GM12878 (cell line): ENCODE data around the gene SRGAP1. TPM values are rescaled to one million over a fixed set of nuclear protein-coding genes. Genes with fewer than 3 reads are reported as not detected.

ENCODE experiments used
- ATAC-seq: fragments of 200-7000 bp; cut with Tn5 transposase; 3 replicates; pipeline ENCODE4 v1.9.1; 2020; ENCODE audit warnings: mild to moderate bottlenecking, moderate library complexity
- BruUV-seq: library from RNA; stranded (reverse); fragments of 400-500 nt; replicated peaks from 2 replicates; lab custom pipeline; 2021; lab: Mats Ljungman, UMichigan
- CTCF ChIA-PET: fragments of 300-600 bp; sonication (Branson Sonifier 250); formaldehyde crosslinking; extraction: SDS; loops from one replicate; lab custom pipeline; 2021; ENCODE audit warnings: inconsistent platforms; lab: Yijun Ruan, JAX
- POLR2A ChIA-PET: fragments of 350-600 bp; formaldehyde crosslinking; extraction: SDS; loops from one replicate; lab custom pipeline; 2021; ENCODE audit warnings: inconsistent platforms; lab: Charles Lee
- RAD21 ChIA-PET: fragments of 300-600 bp; sonication (Branson Sonifier 250); formaldehyde crosslinking; loops from one replicate; lab custom pipeline; 2023; ENCODE audit warnings: antibody characterized with exemption; ENCODE audit not compliant: unreplicated experiment; lab: Charles Lee
- SMC1A ChIA-PET: fragments of 300-600 bp; sonication (Branson Sonifier 250); formaldehyde crosslinking; loops from one replicate; lab custom pipeline; 2023; ENCODE audit not compliant: unreplicated experiment, uncharacterized antibody; lab: Charles Lee
- DNase-seq: peaks from one replicate; pipeline ENCODE4 v3.0.0-alpha.2; 2011; ENCODE audit warnings: low read depth, low spot score
- FAIRE-seq: peaks from 3 replicates; lab custom pipeline; 2011; peaks lifted over from hg19 to GRCh38; lab: Jason Lieb, UNC
- H2AFZ ChIP-seq: 2 replicates; pipeline ENCODE4 v1.6.0; 2011; ENCODE audit warnings: low read depth, low read length, control low read depth; ENCODE audit not compliant: control insufficient read depth
- H3K27ac ChIP-seq: 2 replicates; pipeline ENCODE4 v1.5.1; 2011; ENCODE audit warnings: control low read depth; ENCODE audit not compliant: control insufficient read depth, insufficient read depth
- H3K27me3 ChIP-seq, 2 experiments: replicated peaks in 1 of 2; 2 replicates each; pipeline versions ENCODE4 v1.6.0 to v1.6.1; 2011; ENCODE audit warnings: low read length in 1 of 2; ENCODE audit not compliant: control insufficient read depth in 2 of 2, insufficient read depth in 2 of 2
- H3K36me3 ChIP-seq, 2 experiments: 2 replicates each; pipeline ENCODE4 v1.5.1; 2011; ENCODE audit warnings: low read length in 1 of 2; ENCODE audit not compliant: control insufficient read depth in 2 of 2, insufficient read depth in 2 of 2
- H3K4me1 ChIP-seq: 2 replicates; pipeline ENCODE4 v1.6.1; 2011; ENCODE audit warnings: mild to moderate bottlenecking, low read length, moderate library complexity, mixed read lengths; ENCODE audit not compliant: control insufficient read depth, insufficient read depth
- H3K4me2 ChIP-seq: 2 replicates; pipeline ENCODE4 v1.6.0; 2011; ENCODE audit warnings: control low read depth; ENCODE audit not compliant: control insufficient read depth, insufficient read depth
- H3K4me3 ChIP-seq: fragments of 200-600 bp; sonication (generic); 2 replicates; pipeline ENCODE4 v1.5.1; 2016
- H3K79me2 ChIP-seq: 2 replicates; pipeline ENCODE4 v1.6.0; 2011; ENCODE audit warnings: low read length; ENCODE audit not compliant: control insufficient read depth, insufficient read depth
- H3K9ac ChIP-seq: 2 replicates; pipeline ENCODE4 v1.8.0; 2011; ENCODE audit warnings: low read length, control low read depth, mixed read lengths; ENCODE audit not compliant: control insufficient read depth, insufficient read depth
- H3K9me3 ChIP-seq: replicated peaks from 3 replicates; pipeline ENCODE4 v1.5.1; 2011; ENCODE audit warnings: mild to moderate bottlenecking, low read length; ENCODE audit not compliant: control insufficient read depth, insufficient read depth
- H4K20me1 ChIP-seq: 2 replicates; pipeline ENCODE4 v1.6.0; 2011; ENCODE audit not compliant: control insufficient read depth, insufficient read depth
- CBX5 ChIP-seq: sonication (generic); IDR thresholded peaks from 2 replicates; pipeline ENCODE4 v1.6.1; 2016; ENCODE audit warnings: low read depth, moderate library complexity, mild to moderate bottlenecking, inconsistent platforms
- CREM ChIP-seq: IDR thresholded peaks from 2 replicates; pipeline ENCODE4 v1.6.1; 2014; ENCODE audit warnings: antibody characterized with exemption, low read depth
- GABPA ChIP-seq: IDR thresholded peaks from 2 replicates; pipeline ENCODE4 v1.6.1; 2014; ENCODE audit warnings: antibody characterized with exemption, low read depth, mild to moderate bottlenecking, inconsistent platforms
- LARP7 ChIP-seq: fragments of 450-650 bp; IDR thresholded peaks from 2 replicates; pipeline ENCODE4 v1.6.1; 2017; ENCODE audit warnings: mild to moderate bottlenecking
- MEF2A ChIP-seq: IDR thresholded peaks from 2 replicates; pipeline ENCODE4 v1.6.1; 2011; ENCODE audit warnings: low read depth, mild to moderate bottlenecking, low read length, moderate library complexity; ENCODE audit not compliant: insufficient read depth
- TCF7 ChIP-seq: IDR thresholded peaks from 2 replicates; pipeline ENCODE4 v1.6.1; 2014; ENCODE audit warnings: antibody characterized with exemption, borderline replicate concordance
- WGBS: methylation state at CpG from one replicate; pipeline ENCODE4 v1.1.6; 2016; ENCODE audit warnings: low lambda C conversion rate; ENCODE audit not compliant: insufficient replicate concordance, insufficient coverage; ENCODE audit errors: missing lambda C conversion rate; 5-methylcytosine and 5-hydroxymethylcytosine counted together
- in situ Hi-C: fragments of 300-500 bp; cut with MboI; formaldehyde crosslinking; loops from 9 replicates; pipeline ENCODE4 v1.14.3; 2018; ENCODE audit warnings: mixed read lengths
- intact Hi-C: fragments of 100-400 bp; cut with micrococcal nuclease; formaldehyde crosslinking; loops from one replicate; pipeline ENCODE4 v1.14.2; 2022; ENCODE audit not compliant: unreplicated experiment
- polyA plus RNA-seq, 11 experiments: library from polyadenylated mRNA; depleted of rRNA in 4 of 11; unstranded in 6 of 11; stranded (reverse) in 5 of 11; fragments of >200 nt; fragmentation: Nextera tagmentation in 4 of 11; fragmentation: Illumina TruSeq in 1 of 11; extraction: Ambion mirVana in 4 of 11; extraction: Trizol in 1 of 11; gene quantifications; 1 replicate in 1 of 11; 2 replicates in 10 of 11; pipeline versions ENCODE4 v1.2.1 to v1.2.3, GENCODE V29; 2011 to 2016; ENCODE audit warnings: inconsistent platforms in 2 of 11, missing spikeins in 2 of 11, low read depth in 1 of 11
- total RNA-seq, 4 experiments: library from RNA; depleted of rRNA in 3 of 4; stranded (reverse); fragments of >200 nt in 3 of 4; fragmentation: Illumina TruSeq in 1 of 4; extraction: Trizol in 1 of 4; gene quantifications; 2 replicates each; pipeline versions ENCODE4 v1.2.1 to v1.2.3, GENCODE V29; 2013 to 2021
- TF ChIP-seq, protein P1 (sequence below): fragments of 450-650 bp; IDR thresholded peaks from 2 replicates; pipeline ENCODE4 v1.6.1; 2017; ENCODE audit warnings: mild to moderate bottlenecking, low read depth, inconsistent platforms; ENCODE audit not compliant: poor library complexity, severe bottlenecking
- TF ChIP-seq, protein P2 (sequence below): IDR thresholded peaks from 2 replicates; pipeline ENCODE4 v1.6.1; 2012; ENCODE audit warnings: improper control_type of control experiment, low read depth, low read length; ENCODE audit not compliant: insufficient replicate concordance
- TF ChIP-seq, protein P3 (sequence below): IDR thresholded peaks from 2 replicates; pipeline ENCODE4 v1.6.1; 2012; ENCODE audit warnings: mild to moderate bottlenecking, low read depth, low read length
- TF ChIP-seq, protein P4 (sequence below): IDR thresholded peaks from 2 replicates; pipeline ENCODE4 v1.6.1; 2011; ENCODE audit warnings: low read depth, mild to moderate bottlenecking, low read length, moderate library complexity, borderline replicate concordance; ENCODE audit errors: extremely low read depth

The SRGAP1 gene
- total and polyA plus RNA-seq, 10 of the 15 experiments (the other 5 are each of a cell fraction or from before 2014, with no cell fraction given), result 0.16 to 0.85 (median 0.46) TPM

DNA sequence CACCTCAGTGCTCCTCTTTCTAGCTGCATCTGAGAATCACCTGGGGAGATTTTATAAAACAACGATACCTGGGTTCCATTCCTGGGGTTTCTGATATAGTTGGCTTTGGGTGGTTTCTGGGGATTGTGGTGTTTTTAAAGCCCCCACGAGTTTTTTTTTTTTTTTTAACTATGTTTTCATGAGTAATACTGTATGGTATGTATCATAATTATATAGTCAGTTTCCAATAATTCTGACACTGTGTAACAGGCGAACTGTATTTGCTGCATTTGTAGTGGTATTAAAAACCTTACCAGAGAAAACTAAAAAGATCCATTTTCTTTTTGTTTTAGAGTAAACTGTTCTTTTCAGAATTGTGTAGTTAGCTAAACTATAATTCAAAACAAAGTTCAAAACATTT is 84.9 kb downstream of the SRGAP1 start:
- Histone ChIP-seq H3K79me2 (no peaks in the 10 kb centered on the region), H4K20me1 (no peaks in the 10 kb centered on the region), H3K27me3 (no peaks in the 10 kb centered on the region), H2AFZ (no peak overlapping the region), H3K36me3 (no peaks in the 10 kb centered on the region), H3K9ac (no peak overlapping the region), H3K4me1 (0 out of 2 replicates have a peak, but pooled peaks cover 3% of the 10 kb centered on the region), H3K4me3 (no peak overlapping the region), H3K27ac (no peak overlapping the region), H3K4me2 (no peak overlapping the region), H3K9me3 (no peaks in the 10 kb centered on the region)
- DNase-seq, result no peak
- POLR2A ChIA-PET, result no interaction called here
- FAIRE-seq, result no peak
- RAD21 ChIA-PET, result no interaction called here
- SMC1A ChIA-PET, result interaction anchor here (0.6 to 1.2 kb wide), 2 partner anchors 11 to 443 kb away, joined by 3 read pairs; no protein-coding TSS in a partner anchor
- CTCF ChIA-PET, result no interaction called here
- no TSS peak for BruUV-seq
- in situ Hi-C loops, result no loop called here
- intact Hi-C loops, result no loop called here
- ATAC-seq, result no peak
- 57% methylated on average over 3 of the region's 3 CpGs for WGBS
- TF ChIP-seq CREM (no peak), CBX5 (no peak), MEF2A (no peak), GABPA (no peak), LARP7 (no peak), TCF7 (no peak)
- TF ChIP-seq, protein P1, sequence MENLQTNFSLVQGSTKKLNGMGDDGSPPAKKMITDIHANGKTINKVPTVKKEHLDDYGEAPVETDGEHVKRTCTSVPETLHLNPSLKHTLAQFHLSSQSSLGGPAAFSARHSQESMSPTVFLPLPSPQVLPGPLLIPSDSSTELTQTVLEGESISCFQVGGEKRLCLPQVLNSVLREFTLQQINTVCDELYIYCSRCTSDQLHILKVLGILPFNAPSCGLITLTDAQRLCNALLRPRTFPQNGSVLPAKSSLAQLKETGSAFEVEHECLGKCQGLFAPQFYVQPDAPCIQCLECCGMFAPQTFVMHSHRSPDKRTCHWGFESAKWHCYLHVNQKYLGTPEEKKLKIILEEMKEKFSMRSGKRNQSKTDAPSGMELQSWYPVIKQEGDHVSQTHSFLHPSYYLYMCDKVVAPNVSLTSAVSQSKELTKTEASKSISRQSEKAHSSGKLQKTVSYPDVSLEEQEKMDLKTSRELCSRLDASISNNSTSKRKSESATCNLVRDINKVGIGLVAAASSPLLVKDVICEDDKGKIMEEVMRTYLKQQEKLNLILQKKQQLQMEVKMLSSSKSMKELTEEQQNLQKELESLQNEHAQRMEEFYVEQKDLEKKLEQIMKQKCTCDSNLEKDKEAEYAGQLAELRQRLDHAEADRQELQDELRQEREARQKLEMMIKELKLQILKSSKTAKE, result no peak
- TF ChIP-seq, protein P2, sequence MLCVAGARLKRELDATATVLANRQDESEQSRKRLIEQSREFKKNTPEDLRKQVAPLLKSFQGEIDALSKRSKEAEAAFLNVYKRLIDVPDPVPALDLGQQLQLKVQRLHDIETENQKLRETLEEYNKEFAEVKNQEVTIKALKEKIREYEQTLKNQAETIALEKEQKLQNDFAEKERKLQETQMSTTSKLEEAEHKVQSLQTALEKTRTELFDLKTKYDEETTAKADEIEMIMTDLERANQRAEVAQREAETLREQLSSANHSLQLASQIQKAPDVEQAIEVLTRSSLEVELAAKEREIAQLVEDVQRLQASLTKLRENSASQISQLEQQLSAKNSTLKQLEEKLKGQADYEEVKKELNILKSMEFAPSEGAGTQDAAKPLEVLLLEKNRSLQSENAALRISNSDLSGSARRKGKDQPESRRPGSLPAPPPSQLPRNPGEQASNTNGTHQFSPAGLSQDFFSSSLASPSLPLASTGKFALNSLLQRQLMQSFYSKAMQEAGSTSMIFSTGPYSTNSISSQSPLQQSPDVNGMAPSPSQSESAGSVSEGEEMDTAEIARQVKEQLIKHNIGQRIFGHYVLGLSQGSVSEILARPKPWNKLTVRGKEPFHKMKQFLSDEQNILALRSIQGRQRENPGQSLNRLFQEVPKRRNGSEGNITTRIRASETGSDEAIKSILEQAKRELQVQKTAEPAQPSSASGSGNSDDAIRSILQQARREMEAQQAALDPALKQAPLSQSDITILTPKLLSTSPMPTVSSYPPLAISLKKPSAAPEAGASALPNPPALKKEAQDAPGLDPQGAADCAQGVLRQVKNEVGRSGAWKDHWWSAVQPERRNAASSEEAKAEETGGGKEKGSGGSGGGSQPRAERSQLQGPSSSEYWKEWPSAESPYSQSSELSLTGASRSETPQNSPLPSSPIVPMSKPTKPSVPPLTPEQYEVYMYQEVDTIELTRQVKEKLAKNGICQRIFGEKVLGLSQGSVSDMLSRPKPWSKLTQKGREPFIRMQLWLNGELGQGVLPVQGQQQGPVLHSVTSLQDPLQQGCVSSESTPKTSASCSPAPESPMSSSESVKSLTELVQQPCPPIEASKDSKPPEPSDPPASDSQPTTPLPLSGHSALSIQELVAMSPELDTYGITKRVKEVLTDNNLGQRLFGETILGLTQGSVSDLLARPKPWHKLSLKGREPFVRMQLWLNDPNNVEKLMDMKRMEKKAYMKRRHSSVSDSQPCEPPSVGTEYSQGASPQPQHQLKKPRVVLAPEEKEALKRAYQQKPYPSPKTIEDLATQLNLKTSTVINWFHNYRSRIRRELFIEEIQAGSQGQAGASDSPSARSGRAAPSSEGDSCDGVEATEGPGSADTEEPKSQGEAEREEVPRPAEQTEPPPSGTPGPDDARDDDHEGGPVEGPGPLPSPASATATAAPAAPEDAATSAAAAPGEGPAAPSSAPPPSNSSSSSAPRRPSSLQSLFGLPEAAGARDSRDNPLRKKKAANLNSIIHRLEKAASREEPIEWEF, result no peak
- TF ChIP-seq, protein P3, sequence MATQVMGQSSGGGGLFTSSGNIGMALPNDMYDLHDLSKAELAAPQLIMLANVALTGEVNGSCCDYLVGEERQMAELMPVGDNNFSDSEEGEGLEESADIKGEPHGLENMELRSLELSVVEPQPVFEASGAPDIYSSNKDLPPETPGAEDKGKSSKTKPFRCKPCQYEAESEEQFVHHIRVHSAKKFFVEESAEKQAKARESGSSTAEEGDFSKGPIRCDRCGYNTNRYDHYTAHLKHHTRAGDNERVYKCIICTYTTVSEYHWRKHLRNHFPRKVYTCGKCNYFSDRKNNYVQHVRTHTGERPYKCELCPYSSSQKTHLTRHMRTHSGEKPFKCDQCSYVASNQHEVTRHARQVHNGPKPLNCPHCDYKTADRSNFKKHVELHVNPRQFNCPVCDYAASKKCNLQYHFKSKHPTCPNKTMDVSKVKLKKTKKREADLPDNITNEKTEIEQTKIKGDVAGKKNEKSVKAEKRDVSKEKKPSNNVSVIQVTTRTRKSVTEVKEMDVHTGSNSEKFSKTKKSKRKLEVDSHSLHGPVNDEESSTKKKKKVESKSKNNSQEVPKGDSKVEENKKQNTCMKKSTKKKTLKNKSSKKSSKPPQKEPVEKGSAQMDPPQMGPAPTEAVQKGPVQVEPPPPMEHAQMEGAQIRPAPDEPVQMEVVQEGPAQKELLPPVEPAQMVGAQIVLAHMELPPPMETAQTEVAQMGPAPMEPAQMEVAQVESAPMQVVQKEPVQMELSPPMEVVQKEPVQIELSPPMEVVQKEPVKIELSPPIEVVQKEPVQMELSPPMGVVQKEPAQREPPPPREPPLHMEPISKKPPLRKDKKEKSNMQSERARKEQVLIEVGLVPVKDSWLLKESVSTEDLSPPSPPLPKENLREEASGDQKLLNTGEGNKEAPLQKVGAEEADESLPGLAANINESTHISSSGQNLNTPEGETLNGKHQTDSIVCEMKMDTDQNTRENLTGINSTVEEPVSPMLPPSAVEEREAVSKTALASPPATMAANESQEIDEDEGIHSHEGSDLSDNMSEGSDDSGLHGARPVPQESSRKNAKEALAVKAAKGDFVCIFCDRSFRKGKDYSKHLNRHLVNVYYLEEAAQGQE, result no peak
- TF ChIP-seq, protein P4, sequence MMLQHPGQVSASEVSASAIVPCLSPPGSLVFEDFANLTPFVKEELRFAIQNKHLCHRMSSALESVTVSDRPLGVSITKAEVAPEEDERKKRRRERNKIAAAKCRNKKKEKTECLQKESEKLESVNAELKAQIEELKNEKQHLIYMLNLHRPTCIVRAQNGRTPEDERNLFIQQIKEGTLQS, result no peak
